HepG2 (cell line): ENCODE data around the gene TNS1. TPM values are rescaled to one million over a fixed set of nuclear protein-coding genes. Genes with fewer than 3 reads are reported as not detected.

ENCODE experiments used
- HCFC1 ChIP-seq: fragments of 150-350 bp; IDR thresholded peaks from 2 replicates; pipeline ENCODE4 v1.6.1; 2014; ENCODE audit warnings: low read depth, low read length
- HNRNPLL ChIP-seq: fragments of 200-400 bp; formaldehyde crosslinking; IDR thresholded peaks from 2 replicates; pipeline ENCODE4 v1.6.1; 2017; ENCODE audit warnings: mild to moderate bottlenecking, low read depth, low read length; ENCODE audit not compliant: poor library complexity, severe bottlenecking
- IRF2 ChIP-seq: IDR thresholded peaks from 2 replicates; pipeline ENCODE4 v1.6.1; 2018; ENCODE audit warnings: missing genetic modification reagents, missing compliant biosample characterization
- NBN ChIP-seq: fragments of 450-650 bp; conservative IDR thresholded peaks from 2 replicates; pipeline ENCODE4 v1.6.1; 2017
- NR2F6 ChIP-seq, 2 experiments: IDR thresholded peaks; 2 replicates each; pipeline ENCODE4 v1.6.1; 2016; ENCODE audit warnings: antibody characterized with exemption in 1 of 2, mild to moderate bottlenecking in 1 of 2
- SP140L ChIP-seq: sonication (generic); formaldehyde crosslinking; IDR thresholded peaks from 2 replicates; pipeline ENCODE4 v1.4.0; 2020; ENCODE audit warnings: missing genetic modification reagents, borderline replicate concordance
- TSC22D2 ChIP-seq: sonication (generic); formaldehyde crosslinking; IDR thresholded peaks from 2 replicates; pipeline ENCODE4 v1.5.1; 2020; ENCODE audit warnings: missing genetic modification reagents, mild to moderate bottlenecking, borderline replicate concordance
- ZFYVE20 ChIP-seq: sonication (generic); formaldehyde crosslinking; IDR thresholded peaks from 2 replicates; pipeline ENCODE4 v1.8.0; 2023; ENCODE audit warnings: low read depth, mild to moderate bottlenecking, moderate library complexity, missing genetic modification reagents, borderline replicate concordance
- ZNF136 ChIP-seq: sonication (generic); formaldehyde crosslinking; IDR thresholded peaks from 2 replicates; pipeline ENCODE4 v1.8.1; 2022; ENCODE audit warnings: low read depth, mild to moderate bottlenecking, moderate library complexity, missing genetic modification reagents
- ZNF251 ChIP-seq: sonication (generic); formaldehyde crosslinking; IDR thresholded peaks from 2 replicates; pipeline ENCODE4 v1.9.0; 2021; ENCODE audit warnings: mild to moderate bottlenecking, missing genetic modification reagents
- ZNF263 ChIP-seq: sonication (generic); formaldehyde crosslinking; IDR thresholded peaks from 2 replicates; pipeline ENCODE4 v1.4.0; 2020; ENCODE audit warnings: missing genetic modification reagents
- ZNF333 ChIP-seq: sonication (generic); formaldehyde crosslinking; IDR thresholded peaks from 2 replicates; pipeline ENCODE4 v1.4.0; 2020; ENCODE audit warnings: mild to moderate bottlenecking, missing genetic modification reagents, borderline replicate concordance
- polyA plus RNA-seq, 8 experiments: library from polyadenylated mRNA; depleted of rRNA in 3 of 8; stranded (reverse) in 7 of 8; unstranded in 1 of 8; fragments of >200 nt; fragmentation: Illumina TruSeq in 4 of 8; extraction: Trizol in 4 of 8; gene quantifications; 2 replicates each; pipeline versions ENCODE4 v1.2.1 to v1.2.3, GENCODE V29; 2011 to 2016; ENCODE audit warnings: low read depth in 4 of 8, missing spikeins in 1 of 8, mixed read lengths in 1 of 8; ENCODE audit not compliant: insufficient read depth in 1 of 8
- total RNA-seq, 5 experiments: library from RNA; depleted of rRNA; stranded (reverse); fragments of >200 nt; fragmentation: Illumina TruSeq; extraction: Trizol; gene quantifications; 2 replicates each; pipeline ENCODE4 v1.2.3, GENCODE V29; 2016; ENCODE audit warnings: low read depth in 1 of 5
- TF ChIP-seq, protein P1 (sequence below): IDR thresholded peaks from 2 replicates; pipeline ENCODE4 v1.4.0; 2020; ENCODE audit warnings: mild to moderate bottlenecking, missing genetic modification reagents
- TF ChIP-seq, protein P2 (sequence below): IDR thresholded peaks from 2 replicates; pipeline ENCODE4 v1.6.1; 2016; ENCODE audit warnings: missing compliant biosample characterization, missing genetic modification reagents, borderline replicate concordance
- TF ChIP-seq, protein P3 (sequence below): sonication (generic); formaldehyde crosslinking; IDR thresholded peaks from 2 replicates; pipeline ENCODE4 v1.4.0; 2020; ENCODE audit warnings: mild to moderate bottlenecking, missing genetic modification reagents
- TF ChIP-seq, protein P4 (sequence below): sonication (generic); formaldehyde crosslinking; IDR thresholded peaks from 2 replicates; pipeline ENCODE4 v1.5.0; 2020; ENCODE audit warnings: mild to moderate bottlenecking, missing genetic modification reagents, moderate library complexity
- TF ChIP-seq, protein P5 (sequence below): sonication (generic); formaldehyde crosslinking; IDR thresholded peaks from 2 replicates; pipeline ENCODE4 v1.5.1; 2020; ENCODE audit warnings: mild to moderate bottlenecking, moderate library complexity, missing genetic modification reagents
- TF ChIP-seq, protein P6 (sequence below): sonication (generic); formaldehyde crosslinking; IDR thresholded peaks from 2 replicates; pipeline ENCODE4 v1.4.0; 2020; ENCODE audit warnings: mild to moderate bottlenecking, missing genetic modification reagents

TNS1 gene
- total and polyA plus RNA-seq, 2 of the 13 experiments (the other 11 are each of a cell fraction or from before 2014, with no cell fraction given): 1.9 to 118 TPM

DNA sequence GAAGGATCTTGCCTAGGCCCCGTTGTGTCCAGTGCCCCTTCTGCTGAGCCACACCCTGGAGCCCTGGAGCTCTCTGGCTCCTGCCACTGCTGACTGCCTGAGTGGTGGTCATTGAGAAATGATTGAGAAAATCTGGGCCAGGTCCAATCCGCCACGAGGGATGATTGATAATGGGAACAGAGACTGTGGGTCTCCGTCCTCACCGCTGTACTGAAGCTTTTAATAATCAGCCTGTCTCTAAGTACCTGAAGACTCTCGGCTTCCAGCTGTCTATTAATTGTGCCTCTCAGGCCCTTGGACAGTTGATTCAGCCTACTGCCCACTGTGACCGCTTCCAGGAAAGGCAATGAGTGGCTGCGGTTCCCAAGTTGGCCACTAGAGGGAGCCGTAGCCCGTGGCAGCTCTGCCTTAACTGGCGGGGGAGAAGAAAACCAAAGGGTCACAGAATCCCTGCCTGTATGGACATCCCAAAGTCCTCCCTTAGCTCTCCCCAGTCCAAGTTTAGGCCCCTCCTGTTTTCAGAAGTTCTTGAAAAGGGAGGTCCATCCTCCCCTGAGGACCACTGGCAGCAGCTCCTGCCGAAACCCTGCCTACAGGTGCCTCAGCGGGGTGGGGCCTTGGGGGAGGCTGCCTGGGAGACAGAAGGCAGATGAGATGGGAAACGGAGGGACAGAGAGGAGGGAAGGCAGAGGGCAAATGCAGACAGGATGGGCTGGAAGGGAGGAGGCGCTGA is 213.6 kb downstream of the TNS1 start (continued):
- TF ChIP-seq, protein P1, sequence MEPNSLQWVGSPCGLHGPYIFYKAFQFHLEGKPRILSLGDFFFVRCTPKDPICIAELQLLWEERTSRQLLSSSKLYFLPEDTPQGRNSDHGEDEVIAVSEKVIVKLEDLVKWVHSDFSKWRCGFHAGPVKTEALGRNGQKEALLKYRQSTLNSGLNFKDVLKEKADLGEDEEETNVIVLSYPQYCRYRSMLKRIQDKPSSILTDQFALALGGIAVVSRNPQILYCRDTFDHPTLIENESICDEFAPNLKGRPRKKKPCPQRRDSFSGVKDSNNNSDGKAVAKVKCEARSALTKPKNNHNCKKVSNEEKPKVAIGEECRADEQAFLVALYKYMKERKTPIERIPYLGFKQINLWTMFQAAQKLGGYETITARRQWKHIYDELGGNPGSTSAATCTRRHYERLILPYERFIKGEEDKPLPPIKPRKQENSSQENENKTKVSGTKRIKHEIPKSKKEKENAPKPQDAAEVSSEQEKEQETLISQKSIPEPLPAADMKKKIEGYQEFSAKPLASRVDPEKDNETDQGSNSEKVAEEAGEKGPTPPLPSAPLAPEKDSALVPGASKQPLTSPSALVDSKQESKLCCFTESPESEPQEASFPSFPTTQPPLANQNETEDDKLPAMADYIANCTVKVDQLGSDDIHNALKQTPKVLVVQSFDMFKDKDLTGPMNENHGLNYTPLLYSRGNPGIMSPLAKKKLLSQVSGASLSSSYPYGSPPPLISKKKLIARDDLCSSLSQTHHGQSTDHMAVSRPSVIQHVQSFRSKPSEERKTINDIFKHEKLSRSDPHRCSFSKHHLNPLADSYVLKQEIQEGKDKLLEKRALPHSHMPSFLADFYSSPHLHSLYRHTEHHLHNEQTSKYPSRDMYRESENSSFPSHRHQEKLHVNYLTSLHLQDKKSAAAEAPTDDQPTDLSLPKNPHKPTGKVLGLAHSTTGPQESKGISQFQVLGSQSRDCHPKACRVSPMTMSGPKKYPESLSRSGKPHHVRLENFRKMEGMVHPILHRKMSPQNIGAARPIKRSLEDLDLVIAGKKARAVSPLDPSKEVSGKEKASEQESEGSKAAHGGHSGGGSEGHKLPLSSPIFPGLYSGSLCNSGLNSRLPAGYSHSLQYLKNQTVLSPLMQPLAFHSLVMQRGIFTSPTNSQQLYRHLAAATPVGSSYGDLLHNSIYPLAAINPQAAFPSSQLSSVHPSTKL (CRISPR knock-in tag): 0 out of 2 replicates have a peak, but pooled peaks have one; percentile 31
- 0 out of 2 replicates have a peak, but pooled peaks have one; percentile 77 for TF ChIP-seq SP140L
- TF ChIP-seq IRF2 (CRISPR knock-in tag): peak; percentile 44
- TF ChIP-seq HNRNPLL: no peak
- TF ChIP-seq, protein P2, sequence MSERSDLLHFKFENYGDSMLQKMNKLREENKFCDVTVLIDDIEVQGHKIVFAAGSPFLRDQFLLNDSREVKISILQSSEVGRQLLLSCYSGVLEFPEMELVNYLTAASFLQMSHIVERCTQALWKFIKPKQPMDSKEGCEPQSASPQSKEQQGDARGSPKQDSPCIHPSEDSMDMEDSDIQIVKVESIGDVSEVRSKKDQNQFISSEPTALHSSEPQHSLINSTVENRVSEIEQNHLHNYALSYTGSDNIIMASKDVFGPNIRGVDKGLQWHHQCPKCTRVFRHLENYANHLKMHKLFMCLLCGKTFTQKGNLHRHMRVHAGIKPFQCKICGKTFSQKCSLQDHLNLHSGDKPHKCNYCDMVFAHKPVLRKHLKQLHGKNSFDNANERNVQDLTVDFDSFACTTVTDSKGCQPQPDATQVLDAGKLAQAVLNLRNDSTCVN (CRISPR knock-in tag): 0 out of 2 replicates have a peak, but pooled peaks have one; percentile 35
- peak; percentile 83 for TF ChIP-seq ZNF263 (CRISPR knock-in tag)
- TF ChIP-seq, protein P3, sequence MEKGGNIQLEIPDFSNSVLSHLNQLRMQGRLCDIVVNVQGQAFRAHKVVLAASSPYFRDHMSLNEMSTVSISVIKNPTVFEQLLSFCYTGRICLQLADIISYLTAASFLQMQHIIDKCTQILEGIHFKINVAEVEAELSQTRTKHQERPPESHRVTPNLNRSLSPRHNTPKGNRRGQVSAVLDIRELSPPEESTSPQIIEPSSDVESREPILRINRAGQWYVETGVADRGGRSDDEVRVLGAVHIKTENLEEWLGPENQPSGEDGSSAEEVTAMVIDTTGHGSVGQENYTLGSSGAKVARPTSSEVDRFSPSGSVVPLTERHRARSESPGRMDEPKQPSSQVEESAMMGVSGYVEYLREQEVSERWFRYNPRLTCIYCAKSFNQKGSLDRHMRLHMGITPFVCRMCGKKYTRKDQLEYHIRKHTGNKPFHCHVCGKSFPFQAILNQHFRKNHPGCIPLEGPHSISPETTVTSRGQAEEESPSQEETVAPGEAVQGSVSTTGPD (CRISPR knock-in tag): no peak
- TF ChIP-seq, protein P4, sequence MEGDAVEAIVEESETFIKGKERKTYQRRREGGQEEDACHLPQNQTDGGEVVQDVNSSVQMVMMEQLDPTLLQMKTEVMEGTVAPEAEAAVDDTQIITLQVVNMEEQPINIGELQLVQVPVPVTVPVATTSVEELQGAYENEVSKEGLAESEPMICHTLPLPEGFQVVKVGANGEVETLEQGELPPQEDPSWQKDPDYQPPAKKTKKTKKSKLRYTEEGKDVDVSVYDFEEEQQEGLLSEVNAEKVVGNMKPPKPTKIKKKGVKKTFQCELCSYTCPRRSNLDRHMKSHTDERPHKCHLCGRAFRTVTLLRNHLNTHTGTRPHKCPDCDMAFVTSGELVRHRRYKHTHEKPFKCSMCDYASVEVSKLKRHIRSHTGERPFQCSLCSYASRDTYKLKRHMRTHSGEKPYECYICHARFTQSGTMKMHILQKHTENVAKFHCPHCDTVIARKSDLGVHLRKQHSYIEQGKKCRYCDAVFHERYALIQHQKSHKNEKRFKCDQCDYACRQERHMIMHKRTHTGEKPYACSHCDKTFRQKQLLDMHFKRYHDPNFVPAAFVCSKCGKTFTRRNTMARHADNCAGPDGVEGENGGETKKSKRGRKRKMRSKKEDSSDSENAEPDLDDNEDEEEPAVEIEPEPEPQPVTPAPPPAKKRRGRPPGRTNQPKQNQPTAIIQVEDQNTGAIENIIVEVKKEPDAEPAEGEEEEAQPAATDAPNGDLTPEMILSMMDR (CRISPR knock-in tag): peak; percentile 99
- TF ChIP-seq ZNF333 (CRISPR knock-in tag): no peak
- 0 out of 2 replicates have a peak, but pooled peaks have one; percentile 21 for TF ChIP-seq HCFC1
- 0 out of 2 replicates have a peak, but pooled peaks have one; percentile 56 for TF ChIP-seq ZNF136 (CRISPR knock-in tag)
- TF ChIP-seq ZNF251 (CRISPR knock-in tag): no peak
- TF ChIP-seq NBN: no peak
- 0 out of 2 replicates have a peak, but pooled peaks have one; percentile 38 for TF ChIP-seq TSC22D2 (CRISPR knock-in tag)
- no peak for TF ChIP-seq NR2F6 (IDR thresholded peaks at IDR 0.05)
- peak; percentile 59; the same call in 1 of the 2 replicates for TF ChIP-seq NR2F6 (CRISPR knock-in tag; IDR thresholded peaks at IDR 0.05)
- TF ChIP-seq, protein P5, sequence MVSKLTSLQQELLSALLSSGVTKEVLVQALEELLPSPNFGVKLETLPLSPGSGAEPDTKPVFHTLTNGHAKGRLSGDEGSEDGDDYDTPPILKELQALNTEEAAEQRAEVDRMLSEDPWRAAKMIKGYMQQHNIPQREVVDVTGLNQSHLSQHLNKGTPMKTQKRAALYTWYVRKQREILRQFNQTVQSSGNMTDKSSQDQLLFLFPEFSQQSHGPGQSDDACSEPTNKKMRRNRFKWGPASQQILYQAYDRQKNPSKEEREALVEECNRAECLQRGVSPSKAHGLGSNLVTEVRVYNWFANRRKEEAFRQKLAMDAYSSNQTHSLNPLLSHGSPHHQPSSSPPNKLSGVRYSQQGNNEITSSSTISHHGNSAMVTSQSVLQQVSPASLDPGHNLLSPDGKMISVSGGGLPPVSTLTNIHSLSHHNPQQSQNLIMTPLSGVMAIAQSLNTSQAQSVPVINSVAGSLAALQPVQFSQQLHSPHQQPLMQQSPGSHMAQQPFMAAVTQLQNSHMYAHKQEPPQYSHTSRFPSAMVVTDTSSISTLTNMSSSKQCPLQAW: 0 out of 2 replicates have a peak, but pooled peaks have one; percentile 23
- TF ChIP-seq ZFYVE20 (CRISPR knock-in tag): no peak
- TF ChIP-seq, protein P6, sequence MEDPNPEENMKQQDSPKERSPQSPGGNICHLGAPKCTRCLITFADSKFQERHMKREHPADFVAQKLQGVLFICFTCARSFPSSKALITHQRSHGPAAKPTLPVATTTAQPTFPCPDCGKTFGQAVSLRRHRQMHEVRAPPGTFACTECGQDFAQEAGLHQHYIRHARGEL (CRISPR knock-in tag): no peak
